HG03196 (cell line): ENCODE measurements around the gene CLP1.
"Not testable (repeated sequence)": the region's sequence is repeated elsewhere in the genome, so short reads cannot be mapped to it uniquely, and the experiment has no call there.

Experiments
- ATAC-seq: cut with Tn5 transposase; IDR thresholded peaks from one replicate; pipeline ENCODE4 v1.9.1; 2021; ENCODE audit not compliant: unreplicated experiment

CLP1 gene

GRCh38 chr11:57659669-57660068 is 2.1 kb downstream of the CLP1 start:
- ATAC-seq = no peak

GRCh38 chr11:57662893-57663292 is 5.3 kb downstream of the CLP1 start:
- no peak for ATAC-seq

- no peak for ATAC-seq
Observed at GRCh38 chr11:57663975-57664374, 6.4 kb downstream of the CLP1 start.

GRCh38 chr11:57667117-57667735 is 9.7 kb downstream of the CLP1 start:
- ATAC-seq = peak; percentile 68

- ATAC-seq = peak; percentile 87
Observed at GRCh38 chr11:57667736-57668433, 10.3 kb downstream of the CLP1 start, which contains the start of gene ZDHHC5. TSS of gene ZDHHC5 (plus strand) at chr11:57668114. CDS start at chr11:57673091, 4,977 bp downstream.

GRCh38 chr11:57668434-57668782 is 10.8 kb downstream of the CLP1 start:
- peak; percentile 13 for ATAC-seq

GRCh38 chr11:57674251-57674650 is 16.7 kb downstream of the CLP1 start:
- no peak for ATAC-seq

GRCh38 chr11:57675176-57675941 is 17.8 kb downstream of the CLP1 start:
- ATAC-seq = no peak

- ATAC-seq = no peak
Observed at GRCh38 chr11:57679396-57679795, 21.8 kb downstream of the CLP1 start.

- ATAC-seq = no peak
Observed at GRCh38 chr11:57680552-57680874, 23.0 kb downstream of the CLP1 start.

GRCh38 chr11:57681168-57681567 is 23.6 kb downstream of the CLP1 start:
- no peak for ATAC-seq

- not testable (repeated sequence) for ATAC-seq
Observed at GRCh38 chr11:57690474-57690873, 32.9 kb downstream of the CLP1 start.

- no peak for ATAC-seq
Observed at GRCh38 chr11:57698843-57699365, 41.3 kb downstream of the CLP1 start.

GRCh38 chr11:57699813-57700212 is 42.3 kb downstream of the CLP1 start:
- ATAC-seq = no peak

GRCh38 chr11:57700425-57700824 is 42.9 kb downstream of the CLP1 start:
- ATAC-seq = no peak

GRCh38 chr11:57703341-57703740 is 45.8 kb downstream of the CLP1 start:
- ATAC-seq = no peak

GRCh38 chr11:57704932-57705331 is 47.4 kb downstream of the CLP1 start:
- no peak for ATAC-seq

- ATAC-seq = not testable (repeated sequence)
Observed at GRCh38 chr11:57705432-57705831, 47.9 kb downstream of the CLP1 start.

- no peak for ATAC-seq
Observed at GRCh38 chr11:57709802-57710367, 52.3 kb downstream of the CLP1 start.
